Right atrium auricular region (tissue), 2 donors: ENCODE data around the gene LOX. TPM values are rescaled to one million over a fixed set of nuclear protein-coding genes. Genes with fewer than 3 reads are reported as not detected.
"Not testable (repeated sequence)": the region's sequence is repeated elsewhere in the genome, so short reads cannot be mapped to it uniquely, and the experiment has no call there.

Source experiments
- DNase-seq: peaks from one replicate; pipeline ENCODE4 v3.0.0-alpha.2; 2019; ENCODE audit warnings: low spot score
- H3K27ac ChIP-seq, 2 donors: fragments of 200-600 bp; sonication (generic); 1 replicate in 1 of 2; 2 replicates in 1 of 2; pipeline ENCODE4 v1.5.1; 2016 to 2019
- H3K27me3 ChIP-seq, 2 donors: fragments of 200-600 bp; sonication (generic); one replicate each; pipeline versions ENCODE4 v1.5.1 to v1.6.0; 2017 to 2019
- H3K36me3 ChIP-seq: fragments of 200-600 bp; sonication (generic); one replicate; pipeline ENCODE4 v1.5.1; 2016
- H3K4me1 ChIP-seq, 2 donors: fragments of 200-600 bp; sonication (generic); one replicate each; pipeline versions ENCODE4 v1.5.1 to v1.6.0; 2017 to 2019
- H3K4me3 ChIP-seq, 2 donors: fragments of 200-600 bp; sonication (generic); 1 replicate in 1 of 2; 2 replicates in 1 of 2; pipeline ENCODE4 v1.5.1; 2017 to 2019; ENCODE audit warnings: mild to moderate bottlenecking in 1 of 2, moderate library complexity in 1 of 2
- H3K9me3 ChIP-seq, 2 donors: fragments of 200-600 bp; sonication (generic); one replicate each; pipeline ENCODE4 v1.5.1; 2019
- total RNA-seq, 2 donors: library from RNA; depleted of rRNA; stranded (reverse); fragments of >200 nt; gene quantifications; one replicate each; pipeline ENCODE4 v1.1.0, GENCODE V29; 2016
- TF ChIP-seq, protein P1 (sequence below), 2 donors: fragments of 200-600 bp; sonication (generic); IDR thresholded peaks; one replicate each; pipeline ENCODE4 v1.5.1; 2019; ENCODE audit warnings: antibody characterized with exemption in 2 of 2

Gene LOX
- total RNA-seq, 2 donors from 2014 or later, result 10.1 to 11.6 TPM

DNA sequence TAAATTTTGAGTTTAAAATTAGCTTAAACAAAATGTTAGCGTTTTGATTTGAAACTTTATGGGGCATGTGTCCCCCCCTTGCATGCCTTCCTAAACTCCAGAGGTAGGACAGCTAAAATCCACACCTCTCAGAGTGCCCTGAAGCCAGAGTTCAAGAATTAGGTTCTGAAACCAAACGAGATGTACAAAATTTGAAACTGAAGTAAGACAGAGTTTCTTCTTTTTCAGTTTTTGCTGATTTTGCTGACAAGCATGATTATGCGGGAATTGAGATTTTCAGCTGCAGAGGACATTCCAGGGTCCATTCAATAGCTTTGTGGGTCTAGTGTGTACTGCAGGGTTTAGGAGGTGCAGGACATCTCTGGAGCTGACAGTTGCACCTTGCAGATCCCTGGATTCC is 17.1 kb upstream of the LOX start:
- H3K27ac ChIP-seq, result no peak overlapping the region
- H3K27me3 ChIP-seq, result no peaks in the 10 kb centered on the region
- no peaks in the 10 kb centered on the region for H3K9me3 ChIP-seq
- no peak overlapping the region for H3K4me3 ChIP-seq
- no peak for DNase-seq
- TF ChIP-seq, protein P1, sequence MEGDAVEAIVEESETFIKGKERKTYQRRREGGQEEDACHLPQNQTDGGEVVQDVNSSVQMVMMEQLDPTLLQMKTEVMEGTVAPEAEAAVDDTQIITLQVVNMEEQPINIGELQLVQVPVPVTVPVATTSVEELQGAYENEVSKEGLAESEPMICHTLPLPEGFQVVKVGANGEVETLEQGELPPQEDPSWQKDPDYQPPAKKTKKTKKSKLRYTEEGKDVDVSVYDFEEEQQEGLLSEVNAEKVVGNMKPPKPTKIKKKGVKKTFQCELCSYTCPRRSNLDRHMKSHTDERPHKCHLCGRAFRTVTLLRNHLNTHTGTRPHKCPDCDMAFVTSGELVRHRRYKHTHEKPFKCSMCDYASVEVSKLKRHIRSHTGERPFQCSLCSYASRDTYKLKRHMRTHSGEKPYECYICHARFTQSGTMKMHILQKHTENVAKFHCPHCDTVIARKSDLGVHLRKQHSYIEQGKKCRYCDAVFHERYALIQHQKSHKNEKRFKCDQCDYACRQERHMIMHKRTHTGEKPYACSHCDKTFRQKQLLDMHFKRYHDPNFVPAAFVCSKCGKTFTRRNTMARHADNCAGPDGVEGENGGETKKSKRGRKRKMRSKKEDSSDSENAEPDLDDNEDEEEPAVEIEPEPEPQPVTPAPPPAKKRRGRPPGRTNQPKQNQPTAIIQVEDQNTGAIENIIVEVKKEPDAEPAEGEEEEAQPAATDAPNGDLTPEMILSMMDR (IDR thresholded peaks at IDR 0.05), result no peak
- no peaks in the 10 kb centered on the region for H3K4me1 ChIP-seq
- no peaks in the 10 kb centered on the region for H3K36me3 ChIP-seq

- H3K9me3 ChIP-seq, H3K27me3 ChIP-seq, H3K27ac ChIP-seq, H3K4me1 ChIP-seq, H3K4me3 ChIP-seq, DNase-seq, H3K36me3 ChIP-seq: not testable (repeated sequence)
Measured at GRCh38 chr5:122094251-122094650, 16.2 kb upstream of the LOX start.

GRCh38 chr5:122093415-122094180 is 15.5 kb upstream of the LOX start:
- no peak overlapping the region for H3K27ac ChIP-seq
- no peak overlapping the region for H3K4me3 ChIP-seq
- no peaks in the 10 kb centered on the region for H3K4me1 ChIP-seq
- H3K9me3 ChIP-seq, result no peaks in the 10 kb centered on the region
- H3K36me3 ChIP-seq, result no peaks in the 10 kb centered on the region
- TF ChIP-seq, protein P1 (IDR thresholded peaks at IDR 0.05), result no peak
- H3K27me3 ChIP-seq, result no peaks in the 10 kb centered on the region
- no peak for DNase-seq

DNA sequence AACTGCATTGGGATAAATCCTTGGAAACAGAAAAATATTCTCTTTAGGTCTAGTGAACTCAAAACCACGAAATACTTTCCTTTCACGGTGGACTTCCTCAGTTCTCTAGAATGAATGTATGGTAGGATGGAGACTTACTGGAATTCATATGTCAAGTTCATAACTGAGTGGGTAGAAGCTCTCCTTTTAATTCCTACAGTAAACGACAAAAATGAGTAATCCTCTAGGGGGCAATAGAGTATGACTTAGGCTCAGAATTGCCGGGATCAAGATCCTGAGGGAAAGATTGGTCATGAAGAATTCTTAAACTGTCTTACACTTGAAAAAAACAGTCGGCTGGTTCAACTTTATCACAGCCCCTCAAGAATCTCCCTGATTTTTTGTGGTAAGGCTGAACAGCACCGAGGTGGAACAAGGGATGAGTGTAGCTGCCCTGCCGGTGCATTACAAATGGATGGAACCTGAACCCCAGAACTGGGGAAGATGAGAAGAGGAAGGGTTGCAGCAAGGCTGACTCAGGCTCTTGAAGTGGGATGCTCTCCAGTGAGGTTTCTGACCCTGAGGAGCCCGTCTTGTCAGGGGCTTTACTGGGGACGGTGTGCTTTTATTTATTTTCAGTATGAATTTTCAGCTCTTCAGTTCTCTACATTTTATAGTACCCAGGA is 14.0 kb upstream of the LOX start:
- TF ChIP-seq, protein P1 (IDR thresholded peaks at IDR 0.05), result peak in 1 of 2 donors; percentile 51
- no peak overlapping the region for H3K27ac ChIP-seq

DNA sequence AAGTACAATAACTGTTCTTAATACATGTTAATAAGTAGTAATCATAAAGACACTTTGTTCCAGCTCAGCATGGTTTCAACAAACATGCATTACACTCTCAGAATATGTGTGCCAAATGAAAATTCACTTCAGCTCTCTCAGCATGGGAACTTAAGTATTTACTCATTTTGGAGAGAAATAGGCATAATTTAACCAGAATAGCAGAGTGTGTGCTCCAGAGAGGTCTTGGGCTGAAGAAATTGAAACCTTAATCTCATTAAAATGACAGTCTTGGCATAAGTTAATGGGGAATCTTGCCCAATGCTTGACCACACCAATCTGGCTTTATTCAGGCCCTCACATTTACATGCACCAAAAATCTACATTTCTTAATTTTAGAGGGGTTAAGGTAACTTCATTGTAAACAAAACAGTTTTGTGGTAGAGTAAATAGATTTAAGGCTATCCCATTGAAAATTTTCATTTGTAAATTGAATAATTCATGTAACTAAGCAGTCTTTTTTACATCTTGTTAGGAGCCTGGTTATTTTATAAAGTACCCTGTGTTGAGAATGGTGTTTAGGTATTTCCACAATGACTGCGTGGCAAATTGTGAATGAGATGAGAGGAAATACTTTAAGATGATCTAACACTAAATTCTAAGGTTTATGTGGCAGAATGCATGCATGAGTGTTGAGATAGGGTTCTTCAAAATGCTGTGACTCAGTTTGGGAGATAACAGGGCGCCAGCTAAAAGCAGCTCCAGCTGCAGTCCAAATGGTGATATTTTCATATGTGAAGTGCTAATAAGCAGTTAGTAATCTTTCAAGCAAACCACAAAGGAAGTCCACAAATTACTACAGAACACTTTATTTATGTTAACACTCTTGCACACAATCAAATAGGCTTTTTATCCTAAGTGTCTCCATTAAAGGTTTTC is 11.3 kb upstream of the LOX start:
- H3K27me3 ChIP-seq, result no peaks in the 10 kb centered on the region
- H3K27ac ChIP-seq, result no peak overlapping the region
- TF ChIP-seq, protein P1 (IDR thresholded peaks at IDR 0.05), result no peak

More for the DNA sequence above, 14.0 kb upstream of the LOX start:
- H3K4me1 ChIP-seq, result no peaks in the 10 kb centered on the region
- no peaks in the 10 kb centered on the region for H3K9me3 ChIP-seq
- H3K36me3 ChIP-seq, result no peaks in the 10 kb centered on the region
- DNase-seq, result no peak
- no peaks in the 10 kb centered on the region for H3K27me3 ChIP-seq
- no peak overlapping the region for H3K4me3 ChIP-seq

DNA sequence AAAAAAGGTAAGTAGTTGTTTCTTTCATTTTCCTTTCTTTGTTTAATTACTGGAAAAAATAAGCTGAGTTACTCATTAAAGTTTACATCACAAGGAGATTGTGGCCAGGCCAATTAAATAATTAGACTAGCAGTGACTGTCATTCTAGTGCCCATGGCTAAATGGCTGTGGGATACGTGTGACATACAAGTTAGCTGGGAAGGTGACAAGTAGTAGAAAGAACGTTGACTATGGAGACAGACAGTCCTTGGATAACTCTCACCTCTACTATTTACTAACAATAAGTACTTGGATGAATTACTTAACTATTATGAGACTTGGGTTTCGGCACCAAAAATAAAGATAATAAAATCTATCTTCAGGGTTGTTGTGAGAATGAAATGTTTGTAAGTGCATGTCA is 7.0 kb upstream of the LOX start:
- H3K27ac ChIP-seq, result no peak overlapping the region
- H3K4me1 ChIP-seq, result no peaks in the 10 kb centered on the region
- H3K36me3 ChIP-seq, result no peaks in the 10 kb centered on the region
- TF ChIP-seq, protein P1 (IDR thresholded peaks at IDR 0.05), result no peak
- no peak overlapping the region for H3K4me3 ChIP-seq
- H3K27me3 ChIP-seq, result no peaks in the 10 kb centered on the region
- no peak for DNase-seq
- H3K9me3 ChIP-seq, result no peaks in the 10 kb centered on the region

More for the DNA sequence above, 11.3 kb upstream of the LOX start:
- no peaks in the 10 kb centered on the region for H3K4me1 ChIP-seq
- H3K36me3 ChIP-seq, result no peaks in the 10 kb centered on the region
- H3K4me3 ChIP-seq, result no peak overlapping the region
- DNase-seq, result no peak
- no peaks in the 10 kb centered on the region for H3K9me3 ChIP-seq
